Osteoblast (primary cell): Measurements from ENCODE around the gene ME3. TPM values are rescaled to one million over a fixed set of nuclear protein-coding genes. Genes with fewer than 3 reads are reported as not detected.
"Not testable (repeated sequence)": the region's sequence is repeated elsewhere in the genome, so short reads cannot be mapped to it uniquely, and the experiment has no call there.

Source experiments
- DNase-seq: peaks from one replicate; pipeline ENCODE4 v3.0.0; 2011; ENCODE audit warnings: low spot score, mixed read lengths; ENCODE audit not compliant: insufficient read length; ENCODE audit errors: missing footprints
- H2AFZ ChIP-seq: 2 replicates; pipeline ENCODE4 v1.6.0; 2011; ENCODE audit warnings: mild to moderate bottlenecking, low read length
- H3K27ac ChIP-seq: 2 replicates; pipeline ENCODE4 v1.5.1; 2011; ENCODE audit warnings: mild to moderate bottlenecking, low read depth, low read length, moderate library complexity
- H3K27me3 ChIP-seq: 2 replicates; pipeline ENCODE4 v1.6.0; 2012; ENCODE audit warnings: mild to moderate bottlenecking, control low read depth, inconsistent platforms, low read length, moderate library complexity; ENCODE audit not compliant: insufficient read depth
- H3K36me3 ChIP-seq: 2 replicates; pipeline ENCODE4 v1.5.1; 2011; ENCODE audit warnings: mild to moderate bottlenecking, low read length, control low read depth, moderate library complexity; ENCODE audit not compliant: insufficient read depth
- H3K4me1 ChIP-seq: 2 replicates; pipeline ENCODE4 v1.5.1; 2011; ENCODE audit warnings: mild to moderate bottlenecking, low read length, control low read depth, moderate library complexity; ENCODE audit not compliant: insufficient read depth
- H3K4me2 ChIP-seq: 2 replicates; pipeline ENCODE4 v1.6.0; 2011; ENCODE audit warnings: mild to moderate bottlenecking, low read length; ENCODE audit not compliant: insufficient read depth
- H3K4me3 ChIP-seq: fragments of 200-600 bp; sonication (generic); 3 replicates; pipeline ENCODE4 v1.5.1; 2012; ENCODE audit warnings: mild to moderate bottlenecking, low read length, inconsistent platforms; ENCODE audit not compliant: insufficient read depth
- H3K79me2 ChIP-seq: 2 replicates; pipeline ENCODE4 v1.6.0; 2012; ENCODE audit warnings: mild to moderate bottlenecking, low read length, control low read depth, inconsistent platforms; ENCODE audit not compliant: insufficient read depth
- H3K9me3 ChIP-seq: 2 replicates; pipeline ENCODE4 v1.5.1; 2011; ENCODE audit warnings: low read depth, low read length, control low read depth
- H4K20me1 ChIP-seq: 2 replicates; pipeline ENCODE4 v1.6.0; 2012; ENCODE audit warnings: mild to moderate bottlenecking, low read length, control low read depth; ENCODE audit not compliant: insufficient read depth
- total RNA-seq: library from RNA; depleted of rRNA; stranded (reverse); fragments of >200 nt; gene quantifications from 2 replicates; pipeline ENCODE4 v1.2.3, GENCODE V29; 2012
- TF ChIP-seq, protein P1 (sequence below): IDR thresholded peaks from 2 replicates; pipeline ENCODE4 v1.5.1; 2011; ENCODE audit warnings: mild to moderate bottlenecking, low read depth, low read length, moderate library complexity; ENCODE audit errors: extremely low read depth

ME3 gene
- total RNA-seq, 1 donor = 70.9 TPM

- no peaks in the 10 kb centered on the region for H4K20me1 ChIP-seq
- H3K79me2 ChIP-seq = no peaks in the 10 kb centered on the region
- peak overlapping the region; percentile 8 for H3K4me2 ChIP-seq
- no peaks in the 10 kb centered on the region for H3K36me3 ChIP-seq
- H3K4me1 ChIP-seq = peaks cover 46% of the 10 kb centered on the region
- no peaks in the 10 kb centered on the region for H3K27me3 ChIP-seq
- peak overlapping the region; percentile 66 for H3K27ac ChIP-seq
- H3K4me3 ChIP-seq = no peak overlapping the region
- H2AFZ ChIP-seq = no peak overlapping the region
- DNase-seq = peak; percentile 45
- no peaks in the 10 kb centered on the region for H3K9me3 ChIP-seq
- TF ChIP-seq, protein P1, sequence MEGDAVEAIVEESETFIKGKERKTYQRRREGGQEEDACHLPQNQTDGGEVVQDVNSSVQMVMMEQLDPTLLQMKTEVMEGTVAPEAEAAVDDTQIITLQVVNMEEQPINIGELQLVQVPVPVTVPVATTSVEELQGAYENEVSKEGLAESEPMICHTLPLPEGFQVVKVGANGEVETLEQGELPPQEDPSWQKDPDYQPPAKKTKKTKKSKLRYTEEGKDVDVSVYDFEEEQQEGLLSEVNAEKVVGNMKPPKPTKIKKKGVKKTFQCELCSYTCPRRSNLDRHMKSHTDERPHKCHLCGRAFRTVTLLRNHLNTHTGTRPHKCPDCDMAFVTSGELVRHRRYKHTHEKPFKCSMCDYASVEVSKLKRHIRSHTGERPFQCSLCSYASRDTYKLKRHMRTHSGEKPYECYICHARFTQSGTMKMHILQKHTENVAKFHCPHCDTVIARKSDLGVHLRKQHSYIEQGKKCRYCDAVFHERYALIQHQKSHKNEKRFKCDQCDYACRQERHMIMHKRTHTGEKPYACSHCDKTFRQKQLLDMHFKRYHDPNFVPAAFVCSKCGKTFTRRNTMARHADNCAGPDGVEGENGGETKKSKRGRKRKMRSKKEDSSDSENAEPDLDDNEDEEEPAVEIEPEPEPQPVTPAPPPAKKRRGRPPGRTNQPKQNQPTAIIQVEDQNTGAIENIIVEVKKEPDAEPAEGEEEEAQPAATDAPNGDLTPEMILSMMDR = no peak
Observed at GRCh38 chr11:86620891-86621521, 51.4 kb downstream of the ME3 start.

- H3K27me3 ChIP-seq, H3K79me2 ChIP-seq, H3K9me3 ChIP-seq, H3K27ac ChIP-seq, H3K36me3 ChIP-seq, DNase-seq, H3K4me3 ChIP-seq, H3K4me2 ChIP-seq, H4K20me1 ChIP-seq, H2AFZ ChIP-seq: not testable (repeated sequence)
- H3K4me1 ChIP-seq = peaks cover 35% of the 10 kb centered on the region
Observed at GRCh38 chr11:86619428-86619827, 53.0 kb downstream of the ME3 start.

DNA sequence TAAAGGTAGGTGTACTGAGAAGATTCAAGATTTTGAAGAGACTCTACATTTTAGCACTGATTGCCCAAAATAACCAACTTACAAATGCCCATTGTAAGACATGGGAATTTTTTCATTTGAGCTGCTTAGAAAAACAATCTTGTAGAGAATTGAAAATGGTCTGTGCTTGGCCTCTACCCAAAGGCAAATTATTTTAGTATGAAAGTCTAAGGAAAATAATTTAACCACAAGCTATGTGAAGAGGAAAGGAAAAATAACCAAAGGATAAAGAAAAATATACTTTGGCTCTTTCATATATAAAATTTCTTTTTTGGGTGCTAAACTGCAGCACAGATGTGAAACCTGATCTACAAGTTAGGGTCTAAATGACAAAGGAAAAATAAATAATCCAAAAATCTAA is 54.9 kb downstream of the ME3 start:
- peak; percentile 42 for DNase-seq
- Histone ChIP-seq H3K27me3 (no peaks in the 10 kb centered on the region), H2AFZ (no peak overlapping the region), H3K4me2 (no peak overlapping the region), H3K9me3 (peaks cover 2% of the 10 kb centered on the region), H4K20me1 (no peaks in the 10 kb centered on the region), H3K36me3 (no peaks in the 10 kb centered on the region), H3K79me2 (no peaks in the 10 kb centered on the region), H3K4me1 (peaks cover 27% of the 10 kb centered on the region), H3K27ac (no peak overlapping the region), H3K4me3 (no peak overlapping the region)
- TF ChIP-seq, protein P1 = no peak

- Histone ChIP-seq H3K27me3 (no peaks in the 10 kb centered on the region), H3K4me2 (no peak overlapping the region), H4K20me1 (no peaks in the 10 kb centered on the region), H3K79me2 (no peaks in the 10 kb centered on the region), H3K27ac (no peak overlapping the region), H2AFZ (no peak overlapping the region), H3K36me3 (no peaks in the 10 kb centered on the region), H3K9me3 (peaks cover 2% of the 10 kb centered on the region), H3K4me1 (peaks cover 11% of the 10 kb centered on the region), H3K4me3 (no peak overlapping the region)
- no peak for DNase-seq
- TF ChIP-seq, protein P1 = no peak
Observed at GRCh38 chr11:86615487-86615886, 56.9 kb downstream of the ME3 start.
